Choroid plexus epithelial cell (primary cell): ENCODE data around the gene HEPACAM2.

Experiments used
- DNase-seq: peaks from one replicate; pipeline ENCODE4 v3.0.0-alpha.2; 2010; ENCODE audit warnings: low read depth
- H3K4me3 ChIP-seq: 2 replicates; pipeline ENCODE4 v1.5.1; 2011; ENCODE audit warnings: low read depth, mild to moderate bottlenecking, control low read depth, low read length, moderate library complexity
- CTCF ChIP-seq: conservative IDR thresholded peaks from 2 replicates; pipeline ENCODE4 v1.5.1; 2011; ENCODE audit warnings: low read depth, mild to moderate bottlenecking, control low read depth, inconsistent platforms, low read length, moderate library complexity

HEPACAM2 gene

GRCh38 chr7:93226310-93226709, at the start of gene HEPACAM2:
TSS of gene HEPACAM2 (minus strand) at chr7:93226469.
- H3K4me3 ChIP-seq = no peak within 1 kb of the TSS
- no peak for DNase-seq
- TF ChIP-seq CTCF = no peak

GRCh38 chr7:93265220-93265619, 39.0 kb upstream of the HEPACAM2 start:
- DNase-seq = no peak
- no peak overlapping the region for H3K4me3 ChIP-seq
- no peak for TF ChIP-seq CTCF

GRCh38 chr7:93262535-93262934, 36.3 kb upstream of the HEPACAM2 start:
- TF ChIP-seq CTCF = no peak
- DNase-seq = no peak
- no peak overlapping the region for H3K4me3 ChIP-seq

- TF ChIP-seq CTCF = no peak
These were observed 32.4 kb upstream of the HEPACAM2 start for GRCh38 chr7:93258661-93259060.

GRCh38 chr7:93249491-93250148, 23.4 kb upstream of the HEPACAM2 start:
- H3K4me3 ChIP-seq = no peak overlapping the region
- TF ChIP-seq CTCF = peak; percentile 8
- peak; percentile 64 for DNase-seq

More at GRCh38 chr7:93258661-93259060, 32.4 kb upstream of the HEPACAM2 start:
- no peak for DNase-seq
- H3K4me3 ChIP-seq = no peak overlapping the region

GRCh38 chr7:93245525-93246432, 19.5 kb upstream of the HEPACAM2 start:
- TF ChIP-seq CTCF = peak; percentile 49
- DNase-seq = peak; percentile 54
- no peak overlapping the region for H3K4me3 ChIP-seq
